GM12892 (cell line): Measurements from ENCODE around the gene GNAS.

Source experiments
- POLR2A ChIP-seq: IDR thresholded peaks from 2 replicates; pipeline ENCODE4 v1.6.1; 2011; ENCODE audit warnings: low read depth, low read length, control low read depth
- POLR2AphosphoS5 ChIP-seq: IDR thresholded peaks from 2 replicates; pipeline ENCODE4 v1.6.1; 2011; ENCODE audit warnings: low read depth, low read length, control low read depth

- no peak for TF ChIP-seq POLR2A
- TF ChIP-seq POLR2AphosphoS5 = no peak
Observed at GRCh38 chr20:58880441-58880840, 27.9 kb downstream of the GNAS start.
